NCI-H1105 (cell line): ENCODE data around the gene CTNNA2.

Experiments
- DNase-seq: peaks from one replicate; lab custom pipeline; 2025; lab: John Stamatoyannopoulos, UW

Gene CTNNA2

DNA sequence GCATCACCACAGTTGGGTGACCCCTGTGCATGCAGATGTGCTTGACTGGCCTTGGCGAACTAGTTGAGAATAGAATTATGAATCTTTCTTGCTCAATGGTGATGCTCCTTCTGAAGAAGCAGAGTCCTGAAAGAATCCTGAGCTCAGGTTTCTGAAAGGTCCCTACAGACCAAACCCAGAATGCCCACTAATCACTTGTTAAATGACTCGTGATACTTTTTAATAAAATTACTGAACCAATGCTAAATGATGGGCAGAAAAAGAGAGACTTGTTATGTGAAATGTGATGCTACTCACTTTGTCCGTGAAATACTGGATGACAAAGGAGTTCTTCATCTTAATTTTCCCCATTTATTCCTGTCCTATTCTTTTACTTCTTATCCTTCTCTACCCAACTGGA lies 1055.2 kb downstream of the CTNNA2 start:
- DNase-seq = no peak

DNA sequence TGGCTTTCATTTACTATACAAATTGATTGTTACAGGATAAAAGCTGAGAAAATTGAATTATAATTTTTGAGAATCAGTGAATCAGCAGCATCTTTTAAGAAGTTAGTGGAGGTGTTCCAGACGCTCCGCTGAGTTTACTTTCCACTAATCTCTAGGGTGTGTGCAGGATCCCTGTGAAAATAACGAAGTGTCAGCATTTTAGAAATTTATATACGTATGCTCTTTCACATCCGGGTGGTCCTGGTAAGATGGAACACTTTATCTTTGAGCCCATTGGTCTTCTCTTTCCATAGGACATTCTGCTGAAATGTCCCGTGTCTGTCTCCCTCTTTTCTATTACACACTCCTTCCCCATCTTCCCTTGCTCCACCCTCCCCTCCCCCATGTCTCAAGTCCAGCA lies 1060.3 kb downstream of the CTNNA2 start:
- no peak for DNase-seq

DNA sequence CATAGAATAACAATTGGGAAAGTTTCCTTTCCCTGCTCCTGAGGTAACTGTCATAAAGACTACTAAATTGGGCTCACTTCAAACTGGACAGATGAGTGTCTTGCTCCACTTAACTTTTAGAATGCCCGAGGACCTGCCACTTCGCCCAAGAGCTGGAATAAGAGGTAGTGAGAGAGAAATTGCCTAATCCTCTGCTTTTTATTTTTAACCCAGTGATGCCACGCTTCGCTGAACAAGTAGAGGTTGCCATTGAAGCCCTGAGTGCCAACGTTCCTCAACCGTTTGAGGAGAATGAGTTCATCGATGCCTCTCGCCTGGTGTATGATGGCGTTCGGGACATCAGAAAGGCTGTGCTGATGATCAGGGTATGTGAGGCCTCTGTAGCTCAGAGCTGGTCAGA lies 1061.1 kb downstream of the CTNNA2 start:
- no peak for DNase-seq

DNA sequence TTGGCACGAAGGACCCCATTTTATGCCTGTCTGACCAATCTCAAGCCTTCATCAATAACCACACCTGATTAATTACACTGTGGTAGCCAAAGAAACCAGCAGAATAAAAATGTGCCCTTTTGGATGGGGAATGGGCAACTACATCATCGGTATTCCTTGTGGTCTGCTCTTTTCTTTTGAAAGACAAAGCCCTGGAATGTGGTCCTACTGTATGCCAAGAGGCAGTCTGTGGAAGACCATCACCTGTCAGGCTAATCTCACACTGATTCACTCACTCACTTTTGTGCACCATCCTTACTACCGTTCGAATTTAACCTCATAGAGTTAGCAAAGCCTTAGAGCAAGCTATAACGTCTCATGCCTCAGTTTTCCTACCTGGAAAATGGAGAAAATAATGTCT lies 1066.9 kb downstream of the CTNNA2 start:
- no peak for DNase-seq

DNA sequence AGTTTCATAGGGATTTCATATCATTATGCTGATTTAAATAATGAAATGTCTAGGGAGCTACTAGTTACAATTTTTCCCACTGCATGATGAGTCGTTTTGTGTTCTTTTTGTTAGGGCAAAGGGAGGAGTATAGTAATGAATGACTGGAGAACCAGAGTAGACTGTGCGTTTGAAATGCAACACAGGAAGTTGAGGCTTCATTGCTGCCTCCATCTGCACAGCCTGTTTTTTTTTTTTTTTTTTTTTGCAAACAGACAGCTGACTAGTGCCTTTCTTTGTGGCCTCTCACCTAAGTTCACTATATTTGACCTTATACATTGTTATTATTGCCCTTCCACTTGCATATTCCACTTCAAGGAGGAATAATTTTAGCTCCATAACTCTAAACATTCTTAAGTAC lies 1078.4 kb downstream of the CTNNA2 start:
- no peak for DNase-seq

DNA sequence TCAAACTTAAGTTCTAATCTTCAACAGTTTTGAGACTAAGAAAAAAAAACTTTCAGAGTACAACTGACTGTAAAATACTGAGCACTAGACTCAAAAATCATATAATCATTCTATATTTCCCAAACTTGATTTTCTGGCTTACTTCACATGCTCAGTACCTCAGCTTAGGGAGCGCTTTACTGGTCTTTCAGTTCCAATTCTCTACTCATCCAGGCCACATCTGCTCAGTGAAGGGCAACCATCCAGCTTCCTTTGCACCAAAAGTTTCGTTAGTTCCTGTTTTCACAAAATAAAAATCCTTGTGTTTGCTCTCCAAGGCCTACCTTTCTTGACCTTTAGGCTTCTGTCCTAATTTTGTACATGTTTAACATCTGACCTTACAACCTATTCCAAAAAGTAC lies 1079.3 kb downstream of the CTNNA2 start:
- no peak for DNase-seq

DNA sequence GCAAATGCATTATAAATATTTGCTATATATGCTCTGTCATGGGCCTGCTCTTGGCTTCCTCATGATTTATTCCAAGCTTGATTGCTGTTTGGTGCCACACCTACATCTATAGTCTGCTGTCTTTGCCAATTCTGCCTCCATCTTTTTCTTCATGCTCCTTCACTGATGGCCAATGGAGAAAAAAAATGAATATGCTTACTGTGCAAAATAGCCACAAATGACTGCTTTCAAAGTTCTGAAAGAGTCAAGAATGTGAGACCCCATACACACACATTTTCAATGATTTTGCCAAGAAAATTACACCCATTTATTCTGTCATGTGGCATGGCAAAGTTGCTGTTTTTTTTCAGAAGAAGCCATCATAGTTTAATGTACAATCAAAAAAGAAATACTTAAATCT lies 1097.3 kb downstream of the CTNNA2 start:
- no peak for DNase-seq

DNA sequence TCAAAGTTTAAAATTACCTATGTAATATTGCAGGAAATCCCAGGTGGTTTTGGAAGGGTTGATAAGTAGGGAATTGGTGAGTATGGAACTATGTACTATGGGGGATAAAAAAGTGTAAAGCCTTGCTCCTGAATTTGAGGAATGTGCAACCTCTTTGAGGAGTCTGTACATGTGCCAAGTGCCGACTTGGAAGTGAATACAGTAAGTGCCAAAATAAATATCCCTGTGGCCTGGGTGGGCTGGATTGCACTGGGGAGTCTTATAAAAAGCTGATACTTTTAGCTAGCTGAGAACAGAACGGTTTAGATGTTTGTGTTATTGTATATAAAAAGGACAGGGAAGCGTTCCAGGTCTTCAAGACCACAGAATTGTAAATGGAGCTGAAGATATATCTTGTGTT lies 1108.8 kb downstream of the CTNNA2 start:
- DNase-seq = no peak

DNA sequence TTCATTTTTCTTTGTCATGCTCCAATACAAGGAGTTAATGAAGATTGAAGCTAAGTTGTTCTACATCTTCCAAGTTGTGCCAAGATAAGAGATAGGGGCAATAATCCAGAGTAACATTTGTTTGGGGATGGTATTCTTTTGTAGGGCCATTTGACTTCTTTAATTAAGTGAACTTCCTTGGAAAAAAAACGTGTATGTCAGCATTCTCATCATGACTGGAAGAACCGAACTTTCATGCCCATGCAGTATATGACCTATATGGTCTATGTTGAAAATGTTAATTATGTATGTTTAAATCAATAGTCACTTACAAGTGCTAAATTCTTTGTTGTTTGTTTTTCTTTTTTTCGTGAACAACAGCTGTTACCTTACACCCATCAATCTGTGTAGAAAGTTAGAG lies 1111.2 kb downstream of the CTNNA2 start:
- DNase-seq = no peak

DNA sequence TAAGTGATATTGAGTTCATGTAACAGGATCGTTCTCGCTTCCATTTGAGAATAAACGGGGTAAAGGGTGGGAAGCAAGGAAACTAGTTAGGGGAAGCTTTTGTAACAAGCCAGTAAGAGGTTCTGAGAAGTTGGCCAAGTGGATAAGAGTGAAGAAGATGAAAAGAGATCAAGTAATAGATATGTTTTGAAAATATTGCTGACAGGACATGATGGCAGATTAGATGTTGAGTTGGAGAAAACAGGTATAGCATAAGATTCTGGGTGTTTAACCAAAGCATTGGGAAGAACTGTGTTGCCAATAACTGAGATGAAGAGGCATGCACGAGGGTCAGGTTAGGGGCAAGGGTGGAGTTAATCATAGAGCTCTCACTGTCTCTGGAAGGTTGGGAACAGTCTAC lies 1121.7 kb downstream of the CTNNA2 start:
- DNase-seq = no peak

DNA sequence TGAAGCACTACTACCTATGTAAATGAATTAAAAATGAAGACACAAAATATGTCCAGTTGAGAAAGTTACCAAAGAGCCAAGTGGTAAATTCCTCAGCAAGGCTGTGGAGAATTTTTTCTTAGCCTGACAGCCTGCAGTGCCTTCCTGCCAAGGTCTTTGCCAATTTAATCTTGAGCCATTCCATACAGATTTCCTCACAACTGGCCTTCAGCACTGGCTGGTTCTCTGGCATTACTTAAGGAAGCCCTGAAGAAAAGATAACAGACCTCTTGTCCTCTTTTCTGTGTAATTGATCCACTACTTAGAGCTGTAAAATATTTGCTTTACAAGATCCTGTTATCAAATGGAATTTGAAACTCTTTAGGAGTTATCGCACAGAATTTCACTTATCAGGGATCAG lies 1125.9 kb downstream of the CTNNA2 start:
- no peak for DNase-seq

DNA sequence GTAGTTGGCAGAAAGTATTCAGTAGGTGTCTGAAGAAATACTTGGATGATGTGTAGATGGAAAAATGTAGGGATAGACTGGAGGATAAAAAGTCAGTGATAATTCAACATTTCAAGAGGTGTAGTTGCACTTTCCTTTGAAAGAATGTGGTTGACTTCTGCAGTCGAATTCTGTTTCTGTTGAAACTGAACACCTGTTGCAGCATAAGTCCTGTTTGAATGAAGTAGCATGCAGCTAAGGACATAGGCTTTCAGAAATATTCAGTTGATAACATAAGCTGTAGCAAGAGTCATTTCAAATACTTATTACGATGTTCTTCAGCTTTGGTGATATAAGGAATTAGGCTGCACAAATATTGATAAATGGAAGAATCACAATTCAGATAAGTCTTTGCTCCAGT lies 1129.6 kb downstream of the CTNNA2 start:
- DNase-seq = no peak

DNA sequence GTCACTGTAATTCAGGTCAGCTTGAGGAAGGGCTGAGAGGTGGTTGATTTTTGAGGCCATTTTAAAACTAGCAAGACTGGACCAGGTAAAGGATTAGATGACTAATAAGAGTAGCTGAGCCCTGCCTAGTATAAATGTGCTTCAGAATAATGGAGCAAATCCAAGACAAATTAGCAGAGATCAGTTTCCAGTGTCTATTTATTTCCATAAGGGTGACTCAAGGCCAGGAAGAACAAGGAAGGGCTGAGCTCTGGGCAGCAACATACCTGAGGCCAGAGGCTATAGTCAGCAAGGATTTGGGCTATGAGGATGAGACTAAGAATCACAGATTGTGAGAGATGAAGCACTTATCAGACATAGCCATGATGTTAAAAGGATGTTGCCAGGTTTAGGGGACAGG lies 1130.7 kb downstream of the CTNNA2 start:
- DNase-seq = no peak

DNA sequence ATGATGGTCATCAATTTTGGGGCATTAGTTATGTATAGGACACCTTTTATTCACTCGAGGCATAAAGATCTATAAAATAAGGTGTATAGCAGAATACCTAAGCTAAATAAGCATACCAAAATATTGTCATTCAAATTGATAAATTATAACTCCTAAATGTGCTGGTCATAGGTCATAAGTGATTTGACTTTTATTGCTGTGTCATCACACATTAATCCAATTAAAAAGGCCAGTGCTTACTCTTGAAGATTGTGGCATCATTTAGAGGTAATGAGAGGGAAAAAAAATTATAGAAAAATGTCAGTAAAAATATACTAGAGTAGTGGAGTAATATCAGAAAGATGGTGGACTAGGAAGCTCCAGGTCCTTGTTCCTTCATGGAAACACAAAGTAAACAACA lies 1138.6 kb downstream of the CTNNA2 start:
- DNase-seq = no peak

DNA sequence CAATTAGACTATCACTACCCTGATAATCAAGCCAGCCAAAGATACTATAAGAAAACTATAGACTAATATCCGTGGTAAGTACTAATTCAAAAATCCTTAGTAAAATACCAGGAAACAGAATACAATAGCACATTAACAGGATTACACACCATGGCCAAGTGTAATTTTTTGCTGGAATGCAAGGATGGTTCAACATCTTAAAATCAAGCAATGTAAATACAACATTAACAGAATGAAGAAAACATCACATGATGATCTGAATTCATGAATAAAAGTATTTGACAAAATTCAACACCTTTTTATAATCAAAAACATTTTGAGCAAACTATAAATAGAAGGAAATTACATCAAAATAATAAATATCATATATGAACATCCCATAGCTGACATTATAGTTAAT lies 1142.4 kb downstream of the CTNNA2 start:
- DNase-seq = no peak

DNA sequence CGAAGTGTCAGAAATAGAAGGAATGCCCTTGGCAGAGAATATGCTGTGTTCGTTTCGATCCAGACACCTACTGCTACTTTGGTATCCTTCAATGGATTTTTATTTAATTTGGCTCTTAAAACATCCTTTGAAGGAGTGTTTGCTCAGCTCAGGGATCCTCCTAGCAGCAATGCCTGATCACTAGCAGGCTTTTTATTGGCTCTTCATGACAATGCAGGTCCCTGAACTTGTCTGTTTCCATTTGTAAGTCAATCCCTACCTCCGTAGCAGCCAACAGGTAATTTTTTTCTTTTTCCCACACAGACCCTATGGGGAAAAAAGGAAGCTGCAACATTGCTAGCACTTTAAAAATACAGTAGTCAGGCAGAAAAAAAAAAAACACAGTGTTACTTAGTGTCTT lies 1157.9 kb downstream of the CTNNA2 start:
- DNase-seq = no peak

DNA sequence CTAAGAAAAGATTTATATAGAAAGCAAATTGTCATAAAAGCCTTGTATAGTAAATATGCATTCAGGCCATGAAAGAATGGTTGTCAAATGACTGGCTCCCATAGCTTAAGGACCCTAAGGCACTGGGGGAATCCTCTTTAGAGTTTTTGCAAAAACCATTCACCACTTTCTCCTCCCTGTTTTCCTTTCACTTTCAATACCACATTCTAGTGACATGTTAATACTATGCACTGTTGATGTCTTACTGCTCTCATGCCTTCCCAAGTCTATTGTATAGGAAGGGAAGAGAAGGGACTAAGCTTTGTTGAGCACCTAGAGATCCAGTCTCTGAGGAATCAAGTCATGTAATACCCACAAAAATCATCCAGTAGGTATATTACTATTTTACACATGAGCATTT lies 1174.7 kb downstream of the CTNNA2 start:
- no peak for DNase-seq

DNA sequence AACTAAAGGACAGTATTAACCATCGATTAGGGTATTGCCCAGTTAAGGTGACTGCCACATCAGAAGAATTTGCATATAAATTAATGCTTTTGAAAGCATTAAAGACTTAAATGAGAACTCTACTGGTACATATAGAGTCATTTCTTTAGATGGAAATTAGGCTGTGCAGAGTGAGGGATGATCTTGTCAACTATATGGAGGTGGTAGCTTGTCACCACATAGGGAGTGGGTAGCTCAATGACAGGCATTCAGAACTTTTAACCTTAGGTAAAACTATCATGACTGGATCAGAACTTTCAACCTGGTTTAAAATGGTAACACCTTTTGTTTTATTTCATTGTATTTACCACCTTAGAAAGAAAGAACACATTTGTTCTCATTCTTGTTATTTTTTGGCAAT lies 1176.3 kb downstream of the CTNNA2 start:
- no peak for DNase-seq
